K562 (cell line): ENCODE results near the gene TRDN. TPM values are rescaled to one million over a fixed set of nuclear protein-coding genes. Genes with fewer than 3 reads are reported as not detected.

Experiments used
- ATAC-seq: fragments of 200-7000 bp; cut with Tn5 transposase; 3 replicates; pipeline ENCODE4 v1.9.1; 2020; ENCODE audit warnings: moderate library complexity
- BruUV-seq: library from RNA; stranded (reverse); fragments of 400-500 nt; replicated peaks from 2 replicates; lab custom pipeline; 2021; lab: Mats Ljungman, UMichigan
- CTCF ChIA-PET: fragments of 300-600 bp; formaldehyde crosslinking; extraction: SDS; loops from one replicate; lab custom pipeline; 2021; ENCODE audit warnings: low intra/inter-chr PET ratio; lab: Yijun Ruan, JAX
- POLR2A ChIA-PET: fragments of 300-600, 350-650 bp; sonication (Branson Sonifier 250); formaldehyde crosslinking; extraction: SDS; loops from one replicate; lab custom pipeline; 2021; ENCODE audit warnings: antibody characterized with exemption, inconsistent platforms; lab: Yijun Ruan, JAX
- DNase-seq, 4 experiments: peaks; one replicate each; pipeline versions ENCODE4 v3.0.0 to v3.0.0-alpha.2; 2011 to 2018; ENCODE audit warnings: low spot score in 3 of 4, mixed read lengths in 3 of 4; ENCODE audit errors: extremely low read depth in 1 of 4
- FAIRE-seq: peaks from 2 replicates; lab custom pipeline; 2011; peaks lifted over from hg19 to GRCh38; lab: Jason Lieb, UNC
- H2AFZ ChIP-seq: 2 replicates; pipeline ENCODE4 v1.6.0; 2011; ENCODE audit warnings: low read depth, low read length, control low read depth, inconsistent platforms
- H3K27ac ChIP-seq: fragments of 200-600 bp; 3 replicates; pipeline ENCODE4 v1.8.0; 2011; ENCODE audit warnings: low read depth, mild to moderate bottlenecking, control low read depth, inconsistent platforms, low read length, moderate library complexity, mixed read lengths; ENCODE audit errors: extremely low read depth
- H3K27me3 ChIP-seq, 2 experiments: fragments of 300-600 bp in 1 of 2; 2 replicates in 1 of 2; 3 replicates in 1 of 2; pipeline versions ENCODE4 v1.6.0 to v1.8.0; 2011; ENCODE audit warnings: inconsistent platforms in 2 of 2, low read length in 2 of 2, mild to moderate bottlenecking in 1 of 2, mixed read lengths in 1 of 2, moderate library complexity in 1 of 2; ENCODE audit not compliant: control insufficient read depth in 2 of 2, insufficient read depth in 2 of 2
- H3K36me3 ChIP-seq: fragments of 300-600 bp; 3 replicates; pipeline ENCODE4 v1.8.0; 2011; ENCODE audit warnings: mild to moderate bottlenecking, low read length, inconsistent platforms; ENCODE audit not compliant: control insufficient read depth, insufficient read depth
- H3K4me1 ChIP-seq, 2 experiments: fragments of 200-600 bp in 1 of 2; replicated peaks in 1 of 2; 2 replicates in 1 of 2; 3 replicates in 1 of 2; pipeline versions ENCODE4 v1.5.1 to v1.8.0; 2011; ENCODE audit warnings: inconsistent platforms in 2 of 2, low read length in 2 of 2, mild to moderate bottlenecking in 1 of 2, mixed read lengths in 1 of 2, moderate library complexity in 1 of 2; ENCODE audit not compliant: control insufficient read depth in 2 of 2, insufficient read depth in 2 of 2
- H3K4me2 ChIP-seq: 2 replicates; pipeline ENCODE4 v1.6.1; 2011; ENCODE audit warnings: low read length, control low read depth, inconsistent platforms, mixed read lengths; ENCODE audit not compliant: insufficient read depth
- H3K4me3 ChIP-seq: fragments of 200-600 bp; sonication (generic), shearing (Covaris generic); 2 replicates; pipeline ENCODE4 v1.5.1; 2016; ENCODE audit warnings: control low read depth, inconsistent platforms
- H3K79me2 ChIP-seq: fragments of 200-600 bp; 3 replicates; pipeline ENCODE4 v1.8.0; 2011; ENCODE audit warnings: low read length, inconsistent platforms; ENCODE audit not compliant: control insufficient read depth, insufficient read depth
- H3K9ac ChIP-seq, 2 experiments: 2 replicates each; pipeline versions ENCODE4 v1.6.0 to v1.6.1; 2011; ENCODE audit warnings: low read depth in 2 of 2, low read length in 2 of 2, control low read depth in 1 of 2, inconsistent platforms in 1 of 2, mild to moderate bottlenecking in 1 of 2, mixed read lengths in 1 of 2; ENCODE audit not compliant: insufficient read depth in 1 of 2
- H3K9me1 ChIP-seq: one replicate; pipeline ENCODE4 v1.6.0; 2011; ENCODE audit warnings: inconsistent platforms, mild to moderate bottlenecking, low read length, moderate library complexity; ENCODE audit not compliant: control insufficient read depth, insufficient read depth
- H3K9me3 ChIP-seq: replicated peaks from 2 replicates; pipeline ENCODE4 v1.5.1; 2011; ENCODE audit warnings: low read depth, low read length, inconsistent platforms; ENCODE audit not compliant: control insufficient read depth, insufficient read depth
- H4K20me1 ChIP-seq: replicated peaks from 2 replicates; pipeline ENCODE4 v1.6.1; 2011; ENCODE audit warnings: low read length, inconsistent platforms, mixed read lengths; ENCODE audit not compliant: control insufficient read depth, insufficient read depth
- CC2D1A ChIP-seq: fragments of 450-650 bp; IDR thresholded peaks from 2 replicates; pipeline ENCODE4 v1.6.1; 2017; ENCODE audit warnings: mild to moderate bottlenecking
- CSDE1 ChIP-seq, 2 experiments: fragments of 450-650 bp; IDR thresholded peaks; 2 replicates each; pipeline ENCODE4 v1.6.1; 2016; ENCODE audit warnings: mild to moderate bottlenecking in 1 of 2
- EP300 ChIP-seq: IDR thresholded peaks from 2 replicates; pipeline ENCODE4 v1.6.1; 2012; ENCODE audit warnings: low read length, improper control_type of control experiment
- HDAC3 ChIP-seq: fragments of 450-650 bp; IDR thresholded peaks from 2 replicates; pipeline ENCODE4 v1.6.1; 2018; ENCODE audit warnings: borderline replicate concordance, mild to moderate bottlenecking, moderate library complexity; ENCODE audit not compliant: partially characterized antibody
- IRF2 ChIP-seq: sonication (generic); formaldehyde crosslinking; IDR thresholded peaks from 2 replicates; pipeline ENCODE4 v1.8.1; 2022; ENCODE audit warnings: mild to moderate bottlenecking, missing genetic modification reagents
- KAT8 ChIP-seq: fragments of 450-650 bp; IDR thresholded peaks from 2 replicates; pipeline ENCODE4 v1.6.1; 2016; ENCODE audit warnings: low read depth, mild to moderate bottlenecking
- RAD51 ChIP-seq: fragments of 450-650 bp; IDR thresholded peaks from 2 replicates; pipeline ENCODE4 v1.7.1; 2016; ENCODE audit warnings: low read depth, mild to moderate bottlenecking, borderline replicate concordance
- SPI1 ChIP-seq: IDR thresholded peaks from 2 replicates; pipeline ENCODE4 v1.6.1; 2011; ENCODE audit warnings: low read depth, low read length, control low read depth, borderline replicate concordance
- STAT6 ChIP-seq: sonication (generic); formaldehyde crosslinking; IDR thresholded peaks from 2 replicates; pipeline ENCODE4 v1.8.1; 2023; ENCODE audit warnings: mild to moderate bottlenecking, missing genetic modification reagents
- TEAD1 ChIP-seq, 2 experiments: fragments of 450-650 bp in 1 of 2; sonication (generic) in 1 of 2; formaldehyde crosslinking; IDR thresholded peaks; 2 replicates each; pipeline versions ENCODE4 v1.4.0 to v1.8.0; 2020 to 2022; ENCODE audit warnings: mild to moderate bottlenecking in 2 of 2, missing genetic modification reagents in 1 of 2
- TRIM24 ChIP-seq, 2 experiments: fragments of 450-650 bp; IDR thresholded peaks; 2 replicates each; pipeline ENCODE4 v1.6.1; 2016
- ZNF699 ChIP-seq: fragments of 250-450 bp; sonication (Bioruptor Pico); IDR thresholded peaks from 2 replicates; pipeline ENCODE4 v1.8.0; 2021; ENCODE audit warnings: mild to moderate bottlenecking, moderate library complexity; ENCODE audit not compliant: insufficient replicate concordance
- ZNF76 ChIP-seq: fragments of 250-450 bp; sonication (Bioruptor Pico); IDR thresholded peaks from 2 replicates; pipeline ENCODE4 v1.4.0; 2020; ENCODE audit warnings: mild to moderate bottlenecking, moderate library complexity, borderline replicate concordance
- ZSCAN29 ChIP-seq: fragments of 450-650 bp; IDR thresholded peaks from 2 replicates; pipeline ENCODE4 v1.6.1; 2017
- WGBS: fragments of 100-300 bp; shearing (Covaris generic); methylation state at CpG from one replicate; pipeline ENCODE4 v1.1.6; 2016; ENCODE audit warnings: low coverage, mixed read lengths; ENCODE audit not compliant: insufficient coverage; ENCODE audit errors: missing lambda C conversion rate; 5-methylcytosine and 5-hydroxymethylcytosine counted together
- in situ Hi-C: fragments of 300-500 bp; cut with MboI; formaldehyde crosslinking; loops from 4 replicates; pipeline ENCODE4 v1.15.0; 2018; ENCODE audit warnings: inconsistent platforms, mixed read lengths
- intact Hi-C: fragments of 100-400 bp; cut with micrococcal nuclease; formaldehyde crosslinking; loops from 2 replicates; pipeline ENCODE4 v1.14.2; 2022
- polyA plus RNA-seq, 8 experiments: library from polyadenylated mRNA; depleted of rRNA in 4 of 8; stranded (reverse) in 5 of 8; unstranded in 3 of 8; fragments of >200 nt; fragmentation: Nextera tagmentation in 2 of 8; fragmentation: Illumina TruSeq in 1 of 8; extraction: Ambion mirVana in 2 of 8; extraction: Trizol in 1 of 8; gene quantifications; 2 replicates each; pipeline versions ENCODE4 v1.2.1 to v1.2.3, GENCODE V29; 2011 to 2014; ENCODE audit warnings: inconsistent platforms in 1 of 8, missing spikeins in 1 of 8
- total RNA-seq, 7 experiments: library from RNA; depleted of rRNA in 6 of 7; stranded (reverse); fragments of >200 nt in 6 of 7; fragmentation: Illumina TruSeq in 2 of 7; extraction: Trizol in 2 of 7; gene quantifications; 2 replicates each; pipeline versions ENCODE4 v1.2.1 to v1.2.3, GENCODE V29; 2011 to 2021; ENCODE audit warnings: low replicate concordance in 1 of 7
- TF ChIP-seq, protein P1 (sequence below): fragments of 250-450 bp; sonication (Bioruptor Pico); IDR thresholded peaks from 2 replicates; pipeline ENCODE4 v1.6.1; 2021; ENCODE audit warnings: mild to moderate bottlenecking
- TF ChIP-seq, protein P2 (sequence below): sonication (generic); formaldehyde crosslinking; IDR thresholded peaks from 2 replicates; pipeline ENCODE4 v1.8.0; 2022; ENCODE audit warnings: mild to moderate bottlenecking, missing genetic modification reagents

Gene TRDN
- total and polyA plus RNA-seq, 9 of the 15 experiments (the other 6 are each of a cell fraction or from before 2014, with no cell fraction given) = 0.05 to 0.50 (median 0.16) TPM

DNA sequence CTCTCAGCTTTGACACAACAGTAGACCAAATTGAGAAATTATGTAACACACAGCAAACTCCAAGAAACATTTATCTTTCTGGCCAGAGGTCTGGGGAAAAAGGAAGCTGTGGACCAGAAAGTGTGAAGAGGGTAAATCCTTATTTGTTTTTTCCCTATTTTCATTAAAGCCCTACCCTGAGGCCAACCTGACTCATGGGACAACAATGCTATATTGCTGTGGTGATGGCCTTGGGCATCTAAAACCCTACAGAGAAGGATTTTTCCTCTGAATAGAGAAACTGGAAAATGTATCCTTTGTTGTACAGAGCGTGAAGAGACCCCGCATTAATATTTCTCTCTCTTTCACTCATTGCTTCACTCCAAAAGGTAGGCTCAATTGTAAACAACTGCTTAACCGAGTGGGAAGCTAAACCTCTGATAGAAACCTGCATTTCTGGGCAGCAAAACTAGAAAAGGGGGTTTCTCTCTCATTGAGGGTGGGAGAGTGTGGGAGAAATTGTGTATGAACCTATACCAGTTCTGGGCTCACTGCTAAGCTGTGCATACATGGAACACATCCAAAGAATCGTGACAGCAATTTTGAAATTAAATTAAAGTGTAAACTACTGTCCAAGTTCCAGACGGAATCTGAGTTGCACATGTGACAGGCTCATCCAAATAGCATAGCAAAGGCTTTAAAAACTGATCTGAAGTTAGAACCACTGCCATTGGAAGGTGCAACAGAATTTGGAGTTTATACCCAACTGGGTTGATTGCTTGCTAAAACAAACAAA lies 465.2 kb downstream of the TRDN start:
- no peak overlapping the region for H3K27ac ChIP-seq
- 14% methylated on average over 5 of the region's 5 CpGs for WGBS
- POLR2A ChIA-PET = no interaction called here
- no peaks in the 10 kb centered on the region for H3K4me1 ChIP-seq
- ATAC-seq (no peak), DNase-seq (no peak), FAIRE-seq (no peak)
- in situ Hi-C loops (no loop called here), intact Hi-C loops (no loop called here)
- no peaks in the 10 kb centered on the region for H3K9me3 ChIP-seq
- no peak overlapping the region for H3K4me2 ChIP-seq
- CTCF ChIA-PET = no interaction called here
- H3K4me3 ChIP-seq = no peak overlapping the region
- H2AFZ ChIP-seq = no peak overlapping the region
- no peaks in the 10 kb centered on the region for H3K79me2 ChIP-seq
- H3K9ac ChIP-seq = no peak overlapping the region
- no peaks in the 10 kb centered on the region for H4K20me1 ChIP-seq
- BruUV-seq = no TSS peak
- H3K27me3 ChIP-seq = no peaks in the 10 kb centered on the region
- no peaks in the 10 kb centered on the region for H3K9me1 ChIP-seq
- H3K36me3 ChIP-seq = no peaks in the 10 kb centered on the region
- TF ChIP-seq, protein P1, sequence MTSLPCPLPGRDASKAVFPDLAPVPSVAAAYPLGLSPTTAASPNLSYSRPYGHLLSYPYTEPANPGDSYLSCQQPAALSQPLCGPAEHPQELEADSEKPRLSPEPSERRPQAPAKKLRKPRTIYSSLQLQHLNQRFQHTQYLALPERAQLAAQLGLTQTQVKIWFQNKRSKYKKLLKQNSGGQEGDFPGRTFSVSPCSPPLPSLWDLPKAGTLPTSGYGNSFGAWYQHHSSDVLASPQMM (CRISPR knock-in tag) = no peak
- TF ChIP-seq TRIM24 (IDR thresholded peaks at IDR 0.05) (no peak), EP300 (no peak), ZSCAN29 (no peak), CC2D1A (no peak), IRF2 (CRISPR knock-in tag) (no peak), ZNF76 (CRISPR knock-in tag) (no peak), HDAC3 (no peak), STAT6 (CRISPR knock-in tag) (no peak), SPI1 (no peak), ZNF699 (CRISPR knock-in tag) (no peak), TEAD1 (CRISPR knock-in tag; IDR thresholded peaks at IDR 0.05) (no peak), RAD51 (no peak), CSDE1 (IDR thresholded peaks at IDR 0.05) (no peak), KAT8 (no peak)
- TF ChIP-seq, protein P2, sequence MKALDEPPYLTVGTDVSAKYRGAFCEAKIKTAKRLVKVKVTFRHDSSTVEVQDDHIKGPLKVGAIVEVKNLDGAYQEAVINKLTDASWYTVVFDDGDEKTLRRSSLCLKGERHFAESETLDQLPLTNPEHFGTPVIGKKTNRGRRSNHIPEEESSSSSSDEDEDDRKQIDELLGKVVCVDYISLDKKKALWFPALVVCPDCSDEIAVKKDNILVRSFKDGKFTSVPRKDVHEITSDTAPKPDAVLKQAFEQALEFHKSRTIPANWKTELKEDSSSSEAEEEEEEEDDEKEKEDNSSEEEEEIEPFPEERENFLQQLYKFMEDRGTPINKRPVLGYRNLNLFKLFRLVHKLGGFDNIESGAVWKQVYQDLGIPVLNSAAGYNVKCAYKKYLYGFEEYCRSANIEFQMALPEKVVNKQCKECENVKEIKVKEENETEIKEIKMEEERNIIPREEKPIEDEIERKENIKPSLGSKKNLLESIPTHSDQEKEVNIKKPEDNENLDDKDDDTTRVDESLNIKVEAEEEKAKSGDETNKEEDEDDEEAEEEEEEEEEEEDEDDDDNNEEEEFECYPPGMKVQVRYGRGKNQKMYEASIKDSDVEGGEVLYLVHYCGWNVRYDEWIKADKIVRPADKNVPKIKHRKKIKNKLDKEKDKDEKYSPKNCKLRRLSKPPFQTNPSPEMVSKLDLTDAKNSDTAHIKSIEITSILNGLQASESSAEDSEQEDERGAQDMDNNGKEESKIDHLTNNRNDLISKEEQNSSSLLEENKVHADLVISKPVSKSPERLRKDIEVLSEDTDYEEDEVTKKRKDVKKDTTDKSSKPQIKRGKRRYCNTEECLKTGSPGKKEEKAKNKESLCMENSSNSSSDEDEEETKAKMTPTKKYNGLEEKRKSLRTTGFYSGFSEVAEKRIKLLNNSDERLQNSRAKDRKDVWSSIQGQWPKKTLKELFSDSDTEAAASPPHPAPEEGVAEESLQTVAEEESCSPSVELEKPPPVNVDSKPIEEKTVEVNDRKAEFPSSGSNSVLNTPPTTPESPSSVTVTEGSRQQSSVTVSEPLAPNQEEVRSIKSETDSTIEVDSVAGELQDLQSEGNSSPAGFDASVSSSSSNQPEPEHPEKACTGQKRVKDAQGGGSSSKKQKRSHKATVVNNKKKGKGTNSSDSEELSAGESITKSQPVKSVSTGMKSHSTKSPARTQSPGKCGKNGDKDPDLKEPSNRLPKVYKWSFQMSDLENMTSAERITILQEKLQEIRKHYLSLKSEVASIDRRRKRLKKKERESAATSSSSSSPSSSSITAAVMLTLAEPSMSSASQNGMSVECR (CRISPR knock-in tag) = no peak
